Small intestine (tissue), 16 donors: Measurements from ENCODE around the gene HMGN1. TPM values are rescaled to one million over a fixed set of nuclear protein-coding genes. Genes with fewer than 3 reads are reported as not detected.
A peak's percentile ranks its signal among the peaks of the same experiment; 100 is the strongest.

Experiments used
- DNase-seq, 2 donors: peaks; one replicate each; pipeline versions ENCODE4 v3.0.0 to v3.0.0-alpha.2; 2013
- FAIRE-seq: peaks from 2 replicates; lab custom pipeline; 2012; peaks lifted over from hg19 to GRCh38; lab: Jason Lieb, UNC
- H3K27ac ChIP-seq, 3 donors: one replicate each; pipeline ENCODE4 v1.5.1; 2013; ENCODE audit warnings: low read length in 2 of 3, mild to moderate bottlenecking in 2 of 3, control low read depth in 1 of 3, inconsistent platforms in 1 of 3, low read depth in 1 of 3, moderate library complexity in 1 of 3
- H3K27me3 ChIP-seq, 3 donors: one replicate each; pipeline ENCODE4 v1.6.1; 2013; ENCODE audit warnings: low read length in 3 of 3, inconsistent platforms in 1 of 3; ENCODE audit not compliant: control insufficient read depth in 3 of 3, insufficient read depth in 3 of 3
- H3K36me3 ChIP-seq, 3 donors: one replicate each; pipeline ENCODE4 v1.6.1; 2013; ENCODE audit warnings: low read length in 3 of 3, inconsistent platforms in 1 of 3, low read depth in 1 of 3, mild to moderate bottlenecking in 1 of 3, moderate library complexity in 1 of 3; ENCODE audit not compliant: control insufficient read depth in 3 of 3, insufficient read depth in 2 of 3
- H3K4me1 ChIP-seq, 3 donors: one replicate each; pipeline ENCODE4 v1.6.1; 2013; ENCODE audit warnings: low read length in 2 of 3, inconsistent platforms in 1 of 3, low read depth in 1 of 3, mild to moderate bottlenecking in 1 of 3, moderate library complexity in 1 of 3; ENCODE audit not compliant: control insufficient read depth in 3 of 3, insufficient read depth in 2 of 3
- H3K4me3 ChIP-seq, 3 donors: one replicate each; pipeline ENCODE4 v1.5.1; 2013; ENCODE audit warnings: low read length in 3 of 3, control low read depth in 1 of 3, inconsistent platforms in 1 of 3, low read depth in 1 of 3, mild to moderate bottlenecking in 1 of 3, moderate library complexity in 1 of 3
- H3K9me3 ChIP-seq, 2 donors: one replicate each; pipeline ENCODE4 v1.6.1; 2013; ENCODE audit warnings: low read depth in 1 of 2, low read length in 1 of 2; ENCODE audit not compliant: control insufficient read depth in 2 of 2, insufficient read depth in 1 of 2
- WGBS, 3 donors: extraction: QIAGEN DNeasy Blood & Tissue Kit; methylation state at CpG; one replicate each; pipeline ENCODE4 v1.1.7; 2013; 5-methylcytosine and 5-hydroxymethylcytosine counted together
- long read RNA-seq, 10 donors: transcript quantifications; one replicate each; lab custom pipeline, GENCODE V29; 2026
- polyA plus RNA-seq, 4 donors: library from polyadenylated mRNA; stranded (reverse) in 3 of 4; unstranded in 1 of 4; fragments of 200-250 nt in 3 of 4; fragments of 120-200 nt in 1 of 4; gene quantifications; one replicate each; pipeline versions ENCODE4 v1.2.1 to v1.2.3, GENCODE V29; 2013
- donor health status: healthy with polysubstance abuse.
- donor health status: control.
- donor health status: control.
- donor health status: Bipolar disorder and iron deficiency.
- donor health status: healthy.

HMGN1 gene
- 100 to 1,000 TPM; 126 to 396 (median 185) TPM for polyA plus RNA-seq
- long read RNA-seq, donor 1, transcript HMGN1-204 (6 exons, 1,383 nt): major isoform, 151 of 249 reads
- long read RNA-seq, donor 1, partial matches to known transcripts: 44 of 249 reads
- long read RNA-seq, donor 1, other reads (novel, unspliced or antisense): 51 of 249 reads
- long read RNA-seq, donor 2, full-length matches to known transcripts: 42 of 55 reads
- long read RNA-seq, donor 2, partial matches to known transcripts: 6 of 55 reads
- long read RNA-seq, donor 2, other reads (novel, unspliced or antisense): 7 of 55 reads
- long read RNA-seq, donor 3, transcript HMGN1-204 (6 exons, 1,383 nt): major isoform, 72 of 106 reads
- long read RNA-seq, donor 3, partial matches to known transcripts: 22 of 106 reads
- long read RNA-seq, donor 3, other reads (novel, unspliced or antisense): 11 of 106 reads
- long read RNA-seq, donor 4, partial matches to known transcripts: 0 of 1 reads
- long read RNA-seq, donor 4, other reads (novel, unspliced or antisense): 0 of 1 reads
- long read RNA-seq, donor 5, transcript HMGN1-204 (6 exons, 1,383 nt): major isoform, 20 of 21 reads
- long read RNA-seq, donor 5, partial matches to known transcripts: 0 of 21 reads
- long read RNA-seq, donor 5, other reads (novel, unspliced or antisense): 0 of 21 reads
- long read RNA-seq, donor 6, full-length matches to known transcripts: 62 of 87 reads
- long read RNA-seq, donor 6, partial matches to known transcripts: 11 of 87 reads
- long read RNA-seq, donor 6, other reads (novel, unspliced or antisense): 14 of 87 reads
- long read RNA-seq, donor 7, transcript HMGN1-204 (6 exons, 1,383 nt): major isoform, 71 of 114 reads
- long read RNA-seq, donor 7, partial matches to known transcripts: 23 of 114 reads
- long read RNA-seq, donor 7, other reads (novel, unspliced or antisense): 16 of 114 reads
- long read RNA-seq, donor 8, transcript HMGN1-204 (6 exons, 1,383 nt): major isoform, 11 of 12 reads
- long read RNA-seq, donor 8, partial matches to known transcripts: 0 of 12 reads
- long read RNA-seq, donor 8, other reads (novel, unspliced or antisense): 0 of 12 reads
- long read RNA-seq, donor 9, transcript HMGN1-204 (6 exons, 1,383 nt): major isoform, 27 of 27 reads
- long read RNA-seq, donor 9, partial matches to known transcripts: 0 of 27 reads
- long read RNA-seq, donor 9, other reads (novel, unspliced or antisense): 0 of 27 reads
- long read RNA-seq, donor 10, full-length matches to known transcripts: 118 of 166 reads
- long read RNA-seq, donor 10, partial matches to known transcripts: 31 of 166 reads
- long read RNA-seq, donor 10, other reads (novel, unspliced or antisense): 17 of 166 reads

- Histone ChIP-seq H3K9me3 (no peaks in the 10 kb centered on the region), H3K27me3 (no peaks in the 10 kb centered on the region), H3K4me1 (peaks cover 0 to 10% (median 0%) of the 10 kb centered on the region in 3 donors), H3K27ac (peak within 1 kb of the TSS; percentile 98 to 99 (median 98)), H3K4me3 (peak within 1 kb of the TSS; percentile 78 to 93 (median 90)), H3K36me3 (peaks cover 0 to 7% (median 0%) of the 10 kb centered on the region in 3 donors)
- FAIRE-seq: no peak
- 0 to 1% (median 1%) methylated on average over 49 to 116 of the region's 116 CpGs for WGBS, 3 donors
- peak; percentile 74 to 95 for DNase-seq
Observed at GRCh38 chr21:39348355-39349210, at the start of gene HMGN1. TSS of gene HMGN1 (minus strand) at chr21:39349088. CDS start at chr21:39348917, 171 bp downstream.

- WGBS, 3 donors: 92 to 97% (median 95%) methylated on average over 11 of the region's 11 CpGs
- peaks cover 3 to 27% (median 18%) of the 10 kb centered on the region in 3 donors for H3K36me3 ChIP-seq
- FAIRE-seq (no peak), DNase-seq (no peak)
- H3K27me3 ChIP-seq: no peaks in the 10 kb centered on the region
- H3K4me3 ChIP-seq: no peak overlapping the region
- no peak overlapping the region for H3K27ac ChIP-seq
- no peaks in the 10 kb centered on the region for H3K4me1 ChIP-seq
- H3K9me3 ChIP-seq: no peaks in the 10 kb centered on the region
Observed at GRCh38 chr21:39397646-39398385, 48.9 kb upstream of the HMGN1 start.

- Histone ChIP-seq H3K4me1 (peaks cover 0 to 9% (median 2%) of the 10 kb centered on the region in 3 donors), H3K4me3 (no peak overlapping the region), H3K27ac (no peak overlapping the region), H3K27me3 (no peaks in the 10 kb centered on the region), H3K36me3 (peaks cover 11 to 45% (median 29%) of the 10 kb centered on the region in 3 donors), H3K9me3 (no peaks in the 10 kb centered on the region)
- no peak for DNase-seq
- no peak for FAIRE-seq
- WGBS, 3 donors: 89 to 94% (median 91%) methylated on average over 7 of the region's 7 CpGs
Observed at GRCh38 chr21:39392981-39393380, 44.1 kb upstream of the HMGN1 start.

GRCh38 chr21:39390212-39390765 lies 41.4 kb upstream of the HMGN1 start:
- no peaks in the 10 kb centered on the region for H3K9me3 ChIP-seq
- 77 to 88% (median 84%) methylated on average over 16 of the region's 16 CpGs for WGBS, 3 donors
- peaks cover 2 to 20% (median 3%) of the 10 kb centered on the region in 3 donors for H3K4me1 ChIP-seq
- DNase-seq: no peak
- H3K27me3 ChIP-seq: no peaks in the 10 kb centered on the region
- H3K4me3 ChIP-seq: no peak overlapping the region
- peaks cover 11 to 40% (median 23%) of the 10 kb centered on the region in 3 donors for H3K36me3 ChIP-seq
- no peak for FAIRE-seq
- no peak overlapping the region for H3K27ac ChIP-seq

GRCh38 chr21:39388811-39389155 lies 39.9 kb upstream of the HMGN1 start:
- H3K9me3 ChIP-seq: peaks cover 0 to 2% of the 10 kb centered on the region in 2 donors
- peak overlapping the region in 2 of 3 donors; percentile 39 to 43 for H3K4me3 ChIP-seq
- H3K36me3 ChIP-seq: peaks cover 8 to 37% (median 19%) of the 10 kb centered on the region in 3 donors
- peaks cover 3 to 20% (median 4%) of the 10 kb centered on the region in 3 donors for H3K4me1 ChIP-seq
- no peak for FAIRE-seq
- WGBS, 3 donors: 1 to 4% (median 3%) methylated on average over 9 to 10 of the region's 10 CpGs
- no peak for DNase-seq
- no peak overlapping the region for H3K27ac ChIP-seq
- H3K27me3 ChIP-seq: no peaks in the 10 kb centered on the region

GRCh38 chr21:39388038-39388810 lies 39.3 kb upstream of the HMGN1 start:
- 11 to 14% (median 12%) methylated on average over 31 to 35 of the region's 35 CpGs for WGBS, 3 donors
- H3K36me3 ChIP-seq: peaks cover 8 to 33% (median 15%) of the 10 kb centered on the region in 3 donors

More at GRCh38 chr21:39388038-39388810, 39.3 kb upstream of the HMGN1 start:
- peaks cover 3 to 20% (median 4%) of the 10 kb centered on the region in 3 donors for H3K4me1 ChIP-seq
- H3K4me3 ChIP-seq: peak overlapping the region; percentile 17 to 43 (median 39)
- FAIRE-seq (no peak), DNase-seq (peak; percentile 86 to 95)
- H3K27ac ChIP-seq: peak overlapping the region; percentile 53 to 77 (median 73)
- no peaks in the 10 kb centered on the region for H3K27me3 ChIP-seq
- H3K9me3 ChIP-seq: peaks cover 0 to 2% of the 10 kb centered on the region in 2 donors
